H9 (cell line): ENCODE measurements around the gene TBATA. TPM values are rescaled to one million over a fixed set of nuclear protein-coding genes. Genes with fewer than 3 reads are reported as not detected.

ENCODE experiments used
- DNase-seq: peaks from one replicate; pipeline ENCODE4 v3.0.0-alpha.2; 2017
- H2AFZ ChIP-seq: one replicate; pipeline ENCODE4 v1.6.1; 2013; ENCODE audit warnings: mild to moderate bottlenecking, low read length, control low read depth, moderate library complexity
- H2AK5ac ChIP-seq: 2 replicates; pipeline ENCODE4 v1.6.1; 2013; ENCODE audit warnings: low read length, control low read depth, mixed read lengths; ENCODE audit not compliant: insufficient read length
- H2BK120ac ChIP-seq: one replicate; pipeline ENCODE4 v1.6.1; 2013; ENCODE audit warnings: low read depth, mild to moderate bottlenecking, low read length, control low read depth, inconsistent platforms; ENCODE audit not compliant: poor library complexity, severe bottlenecking
- H2BK12ac ChIP-seq: 2 replicates; pipeline ENCODE4 v1.6.1; 2013; ENCODE audit warnings: low read length, control low read depth, mixed read lengths, low read depth; ENCODE audit not compliant: insufficient read length
- H2BK15ac ChIP-seq: 2 replicates; pipeline ENCODE4 v1.6.1; 2013; ENCODE audit warnings: low read depth, low read length, control low read depth
- H2BK20ac ChIP-seq: one replicate; pipeline ENCODE4 v1.6.1; 2013; ENCODE audit warnings: low read depth, mild to moderate bottlenecking, low read length, control low read depth, inconsistent platforms; ENCODE audit not compliant: poor library complexity, severe bottlenecking
- H2BK5ac ChIP-seq: 2 replicates; pipeline ENCODE4 v1.6.1; 2013; ENCODE audit warnings: low read length, control low read depth, mixed read lengths; ENCODE audit not compliant: insufficient read length
- H3K14ac ChIP-seq: 2 replicates; pipeline ENCODE4 v1.6.1; 2013; ENCODE audit warnings: low read length, control low read depth; ENCODE audit not compliant: insufficient read depth
- H3K18ac ChIP-seq: 2 replicates; pipeline ENCODE4 v1.6.1; 2013; ENCODE audit warnings: low read depth, mild to moderate bottlenecking, mixed read lengths, low read length, control low read depth; ENCODE audit not compliant: insufficient read length
- H3K23ac ChIP-seq: 2 replicates; pipeline ENCODE4 v1.6.1; 2013; ENCODE audit warnings: low read length, control low read depth, mixed read lengths, low read depth; ENCODE audit not compliant: insufficient read length
- H3K23me2 ChIP-seq: 2 replicates; pipeline ENCODE4 v1.6.1; 2013; ENCODE audit warnings: low read depth, mild to moderate bottlenecking, mixed read lengths, low read length, control low read depth; ENCODE audit not compliant: insufficient read length, poor library complexity, severe bottlenecking
- H3K27ac ChIP-seq: 2 replicates; pipeline ENCODE4 v1.5.1; 2013; ENCODE audit warnings: low read length, control low read depth, mixed read lengths, low read depth; ENCODE audit not compliant: insufficient read length
- H3K27me3 ChIP-seq: 2 replicates; pipeline ENCODE4 v1.6.1; 2013; ENCODE audit warnings: low read length, control low read depth, inconsistent platforms; ENCODE audit not compliant: insufficient read depth
- H3K4ac ChIP-seq: 2 replicates; pipeline ENCODE4 v1.6.1; 2013; ENCODE audit warnings: low read depth, mild to moderate bottlenecking, control low read depth, inconsistent platforms, low read length, moderate library complexity
- H3K4me1 ChIP-seq: 2 replicates; pipeline ENCODE4 v1.6.1; 2013; ENCODE audit warnings: low read length, control low read depth, inconsistent platforms; ENCODE audit not compliant: insufficient read depth
- H3K4me2 ChIP-seq: 2 replicates; pipeline ENCODE4 v1.6.1; 2013; ENCODE audit warnings: low read length, control low read depth, mixed read lengths; ENCODE audit not compliant: insufficient read length, insufficient read depth
- H3K56ac ChIP-seq: 2 replicates; pipeline ENCODE4 v1.6.1; 2013; ENCODE audit warnings: low read depth, mild to moderate bottlenecking, mixed read lengths, low read length, control low read depth; ENCODE audit not compliant: insufficient read length
- H3K79me1 ChIP-seq: 2 replicates; pipeline ENCODE4 v1.6.1; 2013; ENCODE audit warnings: low read depth, mild to moderate bottlenecking, moderate library complexity, low read length, control low read depth, inconsistent platforms; ENCODE audit not compliant: insufficient read depth, poor library complexity, severe bottlenecking
- H3K79me2 ChIP-seq: 2 replicates; pipeline ENCODE4 v1.6.1; 2013; ENCODE audit warnings: low read length, control low read depth, inconsistent platforms; ENCODE audit not compliant: insufficient read depth
- H3K9ac ChIP-seq: 2 replicates; pipeline ENCODE4 v1.6.1; 2013; ENCODE audit warnings: low read length, control low read depth, mixed read lengths; ENCODE audit not compliant: insufficient read length; ENCODE audit errors: extremely low read depth
- H3K9me3 ChIP-seq: one replicate; pipeline ENCODE4 v1.6.1; 2013; ENCODE audit warnings: low read depth, low read length, inconsistent platforms; ENCODE audit not compliant: control insufficient read depth
- H3T11ph ChIP-seq: one replicate; pipeline ENCODE4 v1.6.1; 2013; ENCODE audit warnings: mild to moderate bottlenecking, low read length, control low read depth, inconsistent platforms
- H4K20me1 ChIP-seq: one replicate; pipeline ENCODE4 v1.6.1; 2013; ENCODE audit not compliant: control insufficient read depth, insufficient read length, insufficient read depth
- H4K5ac ChIP-seq: 2 replicates; pipeline ENCODE4 v1.6.1; 2013; ENCODE audit warnings: low read depth, mild to moderate bottlenecking, mixed read lengths, low read length, control low read depth; ENCODE audit not compliant: insufficient read length
- H4K8ac ChIP-seq: replicated peaks from 2 replicates; pipeline ENCODE4 v1.6.1; 2013; ENCODE audit warnings: low read length, control low read depth, mixed read lengths, low read depth; ENCODE audit not compliant: insufficient read length
- H4K91ac ChIP-seq: 2 replicates; pipeline ENCODE4 v1.6.1; 2013; ENCODE audit warnings: low read depth, mild to moderate bottlenecking, moderate library complexity, mixed read lengths, low read length, control low read depth; ENCODE audit not compliant: insufficient read length
- H3K27ac Mint-ChIP-seq, 3 experiments: 2 replicates in 2 of 3; 3 replicates in 1 of 3; pipeline ENCODE4 v1.8.0; 2020 to 2021; ENCODE audit warnings: mixed read lengths in 3 of 3, mild to moderate bottlenecking in 1 of 3, moderate library complexity in 1 of 3
- H3K27me3 Mint-ChIP-seq: 2 replicates; pipeline ENCODE4 v1.8.0; 2021; ENCODE audit warnings: low read depth, mild to moderate bottlenecking, moderate library complexity, mixed read lengths
- H3K36me3 Mint-ChIP-seq, 3 experiments: 2 replicates in 2 of 3; 3 replicates in 1 of 3; pipeline ENCODE4 v1.8.0; 2020 to 2021; ENCODE audit warnings: low read depth in 3 of 3, mixed read lengths in 3 of 3; ENCODE audit not compliant: insufficient read depth in 1 of 3
- H3K4me1 Mint-ChIP-seq, 2 experiments: 2 replicates each; pipeline ENCODE4 v1.8.0; 2020; ENCODE audit warnings: mixed read lengths in 2 of 2
- H3K4me3 Mint-ChIP-seq, 2 experiments: 2 replicates in 1 of 2; 3 replicates in 1 of 2; pipeline ENCODE4 v1.8.0; 2020 to 2021; ENCODE audit warnings: mild to moderate bottlenecking in 2 of 2, mixed read lengths in 2 of 2, moderate library complexity in 1 of 2
- H3K9me3 Mint-ChIP-seq, 2 experiments: 2 replicates in 1 of 2; 3 replicates in 1 of 2; pipeline ENCODE4 v1.8.0; 2020; ENCODE audit warnings: mild to moderate bottlenecking in 2 of 2, mixed read lengths in 2 of 2, moderate library complexity in 1 of 2
- CTCF ChIP-seq: fragments of 200-600 bp; sonication (generic); conservative IDR thresholded peaks from 3 replicates; pipeline ENCODE4 v1.8.0; 2021; ENCODE audit warnings: antibody characterized with exemption, mild to moderate bottlenecking
- WGBS: extraction: QIAGEN DNeasy Blood & Tissue Kit; methylation state at CpG from one replicate; pipeline ENCODE4 v1.1.7; 2013; ENCODE audit warnings: missing lambda C conversion rate, low lambda C conversion rate, mixed read lengths; ENCODE audit not compliant: insufficient read length; ENCODE audit errors: extremely low coverage; 5-methylcytosine and 5-hydroxymethylcytosine counted together
- total RNA-seq: library from RNA; stranded (reverse); gene quantifications from 2 replicates; pipeline ENCODE4 v1.2.1, GENCODE V29; 2021

Gene TBATA
- total RNA-seq, 1 experiment from 2014 or later = not detected

GRCh38 chr10:70811881-70812280 lies 26.7 kb upstream of the TBATA start:
- no peak overlapping the region for H2BK5ac ChIP-seq
- H3K56ac ChIP-seq = no peak overlapping the region
- no peak overlapping the region for H2BK20ac ChIP-seq
- WGBS = no CpG with 5 or more reads among the region's 3 CpGs
- H3K27ac ChIP-seq = no peak overlapping the region
- no peak overlapping the region for H2AFZ ChIP-seq
- H2AK5ac ChIP-seq = no peak overlapping the region
- H3K18ac ChIP-seq = no peak overlapping the region
- Mint-ChIP-seq H3K9me3 (no peaks in the 10 kb centered on the region), H3K27me3 (no peaks in the 10 kb centered on the region; the same call in 1 of the 2 replicates), H3K36me3 (no peaks in the 10 kb centered on the region), H3K27ac (no peak overlapping the region), H3K4me1 (peaks cover 27 to 28% of the 10 kb centered on the region in 2 experiments), H3K4me3 (no peak overlapping the region)
- TF ChIP-seq CTCF = no peak
- no peak overlapping the region for H2BK120ac ChIP-seq
- no peak overlapping the region for H4K5ac ChIP-seq
- no peaks in the 10 kb centered on the region for H3K9me3 ChIP-seq
- H4K91ac ChIP-seq = no peak overlapping the region
- no peaks in the 10 kb centered on the region for H4K20me1 ChIP-seq
- no peak overlapping the region for H3K4me2 ChIP-seq
- DNase-seq = no peak
- no peaks in the 10 kb centered on the region for H3K79me1 ChIP-seq
- no peak overlapping the region for H3T11ph ChIP-seq
- H3K14ac ChIP-seq = no peak overlapping the region
- H2BK12ac ChIP-seq = no peak overlapping the region
- H3K4ac ChIP-seq = no peak overlapping the region
- H2BK15ac ChIP-seq = no peak overlapping the region
- H3K27me3 ChIP-seq = no peaks in the 10 kb centered on the region
- H3K4me1 ChIP-seq = peaks cover 3% of the 10 kb centered on the region; the same call in 1 of the 2 replicates
- no peak overlapping the region for H3K9ac ChIP-seq
- no peak overlapping the region for H3K23ac ChIP-seq
- H4K8ac ChIP-seq = no peak overlapping the region
- no peaks in the 10 kb centered on the region for H3K79me2 ChIP-seq
- peaks cover 5% of the 10 kb centered on the region for H3K23me2 ChIP-seq
